Stimulated activated naive B cell treated with anti-CD40 and anti-IgM and Interleukin-4, amounts not matched to agents 10 μg/mL and 1 μg/mL and 100 μg/mL, for 72 hours (primary cell): Measurements from ENCODE around the gene PSMF1.
A peak's percentile ranks its signal among the peaks of the same experiment; 100 is the strongest.
"Not testable (repeated sequence)": the region's sequence is repeated elsewhere in the genome, so short reads cannot be mapped to it uniquely, and the experiment has no call there.

ENCODE experiments used
- ATAC-seq, 2 donors: fragments of 150-1000 bp; cut with Tn5 transposase; replicated peaks; 2 replicates each; pipeline ENCODE4 v1.10.0; 2021; ENCODE audit warnings: moderate library complexity in 1 of 2
- DNase-seq: peaks from one replicate; pipeline ENCODE4 v3.0.0; 2021
- H3K27ac Mint-ChIP-seq: one replicate; pipeline ENCODE4 v1.8.0; 2022; ENCODE audit warnings: mild to moderate bottlenecking, mixed read lengths
- H3K27me3 Mint-ChIP-seq, 2 donors: one replicate each; pipeline ENCODE4 v1.8.0; 2022; ENCODE audit warnings: mixed read lengths in 2 of 2
- H3K36me3 Mint-ChIP-seq, 2 donors: one replicate each; pipeline ENCODE4 v1.8.0; 2022; ENCODE audit warnings: mixed read lengths in 2 of 2, mild to moderate bottlenecking in 1 of 2
- H3K4me1 Mint-ChIP-seq, 2 donors: one replicate each; pipeline ENCODE4 v1.8.0; 2022; ENCODE audit warnings: mixed read lengths in 2 of 2, mild to moderate bottlenecking in 1 of 2
- H3K4me3 Mint-ChIP-seq, 2 donors: one replicate each; pipeline ENCODE4 v1.8.0; 2022; ENCODE audit warnings: mild to moderate bottlenecking in 2 of 2, mixed read lengths in 2 of 2, moderate library complexity in 1 of 2
- H3K9me3 Mint-ChIP-seq, 2 donors: one replicate each; pipeline ENCODE4 v1.8.0; 2022; ENCODE audit warnings: mixed read lengths in 2 of 2, mild to moderate bottlenecking in 1 of 2

The PSMF1 gene

DNA sequence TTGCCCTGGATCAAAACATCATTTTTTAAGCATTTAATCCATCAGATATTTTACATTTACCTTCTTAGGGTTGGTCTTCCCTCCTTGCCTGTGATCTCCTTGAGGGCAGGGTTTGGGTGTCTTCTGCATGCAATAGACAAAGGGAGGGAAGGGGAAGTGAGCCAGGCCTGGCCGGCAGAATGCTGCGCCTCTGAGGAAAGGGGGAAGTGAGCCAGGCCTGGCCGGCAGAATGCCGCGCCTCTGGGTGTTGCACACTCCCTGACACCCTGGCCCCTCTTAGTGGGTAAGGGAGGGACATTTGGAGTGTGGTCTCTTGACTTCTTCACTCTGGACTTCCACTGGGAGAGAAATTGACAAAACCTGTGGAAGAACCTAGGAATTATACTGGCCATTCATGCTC is 12.4 kb downstream of the PSMF1 start:
- DNase-seq (peak; percentile 24), ATAC-seq (peak; percentile 97 to 100)
- H3K27me3 Mint-ChIP-seq: no peaks in the 10 kb centered on the region
- H3K4me1 Mint-ChIP-seq: peaks cover 29 to 30% of the 10 kb centered on the region in 2 donors
- no peaks in the 10 kb centered on the region for H3K9me3 Mint-ChIP-seq
- peak overlapping the region; percentile 8 to 51 for H3K4me3 Mint-ChIP-seq
- H3K36me3 Mint-ChIP-seq: peaks cover 57 to 79% of the 10 kb centered on the region in 2 donors
- peak overlapping the region; percentile 15 for H3K27ac Mint-ChIP-seq

- Mint-ChIP-seq H3K9me3 (no peaks in the 10 kb centered on the region), H3K4me1 (peaks cover 28 to 30% of the 10 kb centered on the region in 2 donors), H3K27me3 (no peaks in the 10 kb centered on the region), H3K4me3 (peak overlapping the region; percentile 8 to 51), H3K36me3 (peaks cover 57 to 78% of the 10 kb centered on the region in 2 donors), H3K27ac (peak overlapping the region; percentile 15)
- no peak for ATAC-seq
- DNase-seq: no peak
Measured at GRCh38 chr20:1131354-1131753, 13.0 kb downstream of the PSMF1 start.

DNA sequence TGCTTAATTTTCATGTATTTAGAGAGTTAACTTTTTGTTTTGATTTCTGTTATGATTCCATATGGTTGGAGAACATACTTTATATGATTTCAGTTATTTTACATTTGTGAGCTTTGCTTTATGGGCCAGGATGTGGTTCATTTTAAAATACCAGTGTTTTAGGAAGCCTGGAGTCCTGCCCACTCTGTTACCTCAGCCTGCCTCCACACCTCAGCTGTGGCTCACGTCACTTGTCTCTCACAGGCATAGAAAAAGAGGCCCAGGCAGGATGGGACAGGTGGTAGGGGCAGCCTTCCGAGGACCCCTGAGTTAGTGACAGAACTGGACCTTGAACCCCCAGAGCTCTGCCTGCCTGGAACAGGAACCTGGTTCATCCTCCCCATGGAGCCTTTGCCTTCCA is 16.0 kb downstream of the PSMF1 start:
- Mint-ChIP-seq H3K36me3 (peaks cover 56 to 81% of the 10 kb centered on the region in 2 donors), H3K4me3 (no peak overlapping the region), H3K9me3 (no peaks in the 10 kb centered on the region), H3K27ac (no peak overlapping the region), H3K4me1 (peaks cover 26 to 30% of the 10 kb centered on the region in 2 donors), H3K27me3 (no peaks in the 10 kb centered on the region)
- ATAC-seq (no peak), DNase-seq (no peak)

- Mint-ChIP-seq H3K36me3 (peaks cover 54 to 79% of the 10 kb centered on the region in 2 donors), H3K9me3 (no peaks in the 10 kb centered on the region), H3K27ac (no peak overlapping the region), H3K27me3 (no peaks in the 10 kb centered on the region), H3K4me3 (no peak overlapping the region), H3K4me1 (peaks cover 25 to 29% of the 10 kb centered on the region in 2 donors)
- ATAC-seq (no peak), DNase-seq (no peak)
Measured at GRCh38 chr20:1134836-1135235, 16.4 kb downstream of the PSMF1 start.

GRCh38 chr20:1137236-1137635 is 18.8 kb downstream of the PSMF1 start:
- no peak for DNase-seq
- Mint-ChIP-seq H3K27ac (no peak overlapping the region), H3K4me1 (peaks cover 9 to 11% of the 10 kb centered on the region in 2 donors), H3K36me3 (peaks cover 49 to 74% of the 10 kb centered on the region in 2 donors), H3K9me3 (no peaks in the 10 kb centered on the region), H3K4me3 (no peak overlapping the region), H3K27me3 (no peaks in the 10 kb centered on the region)
- no peak for ATAC-seq

DNA sequence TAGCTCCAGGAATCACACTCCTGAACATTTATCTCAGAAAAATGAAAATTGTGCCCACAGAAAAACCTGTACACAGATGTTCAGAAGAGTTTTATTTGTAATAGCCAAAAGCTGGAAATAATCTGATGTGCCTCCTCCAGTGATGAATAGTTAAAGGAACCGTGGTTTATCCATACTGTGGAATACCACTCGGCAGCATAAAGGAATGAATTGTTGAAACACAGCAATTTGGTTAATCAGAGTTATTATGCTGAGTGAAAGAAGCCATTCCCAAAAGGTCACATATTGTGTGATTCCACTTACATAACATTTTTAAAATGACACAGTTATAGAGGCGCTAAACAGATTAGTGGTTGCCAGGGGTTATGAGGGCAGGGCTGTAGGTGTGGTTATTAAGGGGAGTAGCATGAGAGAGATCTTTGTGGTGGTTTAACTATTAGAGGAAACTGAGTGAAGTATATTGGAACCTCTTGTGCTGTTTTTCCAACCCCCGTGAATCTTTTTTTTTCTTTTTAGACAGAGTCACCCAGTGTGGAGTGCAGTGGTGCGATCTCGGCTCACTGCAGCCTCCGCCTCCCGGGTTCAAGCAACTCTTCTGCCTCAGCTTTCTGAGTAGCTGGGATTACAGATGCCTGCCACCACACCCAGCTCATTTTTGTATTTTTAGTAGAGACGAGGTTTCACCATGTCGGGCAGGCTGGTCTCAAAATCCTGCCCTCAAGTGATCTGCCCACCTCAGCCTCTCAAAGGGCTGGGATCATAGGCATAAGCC is 26.2 kb downstream of the PSMF1 start:
- no peak for ATAC-seq
- no peak for DNase-seq
- peaks cover 41 to 64% of the 10 kb centered on the region in 2 donors for H3K36me3 Mint-ChIP-seq
- no peaks in the 10 kb centered on the region for H3K27me3 Mint-ChIP-seq
- H3K4me3 Mint-ChIP-seq: no peak overlapping the region
- H3K27ac Mint-ChIP-seq: peak overlapping the region; percentile 76
- H3K4me1 Mint-ChIP-seq: peaks cover 11 to 13% of the 10 kb centered on the region in 2 donors
- H3K9me3 Mint-ChIP-seq: no peaks in the 10 kb centered on the region

DNA sequence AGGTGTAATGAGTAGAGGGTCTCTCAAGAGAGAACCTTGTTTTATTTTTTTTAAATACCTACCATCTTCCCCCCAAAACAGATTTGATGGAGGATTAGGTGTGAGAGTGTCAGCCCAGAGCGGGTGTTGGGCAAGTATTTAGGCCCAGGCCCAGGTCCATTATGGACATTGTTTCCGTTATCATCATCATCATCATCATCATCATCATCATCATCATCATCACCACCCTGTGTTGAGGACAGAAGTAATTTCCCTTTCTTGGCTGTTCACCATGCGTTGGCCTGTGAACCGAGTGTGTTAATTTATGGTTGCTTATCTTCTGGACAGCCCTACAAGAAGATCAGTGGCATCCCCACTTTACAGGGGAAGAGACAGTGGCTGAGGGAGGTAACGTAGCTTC is 28.6 kb downstream of the PSMF1 start:
- Mint-ChIP-seq H3K4me1 (peaks cover 11 to 13% of the 10 kb centered on the region in 2 donors), H3K36me3 (peaks cover 36 to 61% of the 10 kb centered on the region in 2 donors), H3K27ac (no peak overlapping the region), H3K9me3 (no peaks in the 10 kb centered on the region), H3K4me3 (no peak overlapping the region), H3K27me3 (no peaks in the 10 kb centered on the region)
- DNase-seq: no peak
- no peak for ATAC-seq

DNA sequence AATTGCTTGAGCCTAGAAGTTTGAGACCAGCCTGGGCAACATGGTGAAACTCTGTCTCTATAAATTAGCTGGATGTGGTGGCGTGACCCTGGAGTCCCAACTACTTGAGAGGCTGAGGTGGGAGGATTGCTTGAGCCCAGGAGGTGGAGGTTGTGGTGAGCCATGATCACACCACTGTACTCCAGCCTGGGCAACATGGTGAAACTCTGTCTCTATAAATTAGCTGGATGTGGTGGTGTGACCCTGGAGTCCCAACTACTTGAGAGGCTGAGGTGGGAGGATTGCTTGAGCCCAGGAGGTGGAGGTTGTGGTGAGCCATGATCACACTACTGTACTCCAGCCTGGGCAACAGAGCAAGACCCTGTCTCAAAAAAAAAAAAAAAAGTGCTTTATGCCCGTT is 31.4 kb downstream of the PSMF1 start:
- Mint-ChIP-seq H3K36me3 (peaks cover 40 to 66% of the 10 kb centered on the region in 2 donors), H3K4me1 (peaks cover 5 to 11% of the 10 kb centered on the region in 2 donors)
- H3K27ac Mint-ChIP-seq, H3K9me3 Mint-ChIP-seq, ATAC-seq, H3K4me3 Mint-ChIP-seq, H3K27me3 Mint-ChIP-seq, DNase-seq: not testable (repeated sequence)

- H3K27ac Mint-ChIP-seq: no peak overlapping the region
- ATAC-seq: no peak
- H3K27me3 Mint-ChIP-seq: no peaks in the 10 kb centered on the region
- H3K9me3 Mint-ChIP-seq: no peaks in the 10 kb centered on the region
- no peak for DNase-seq
- H3K4me1 Mint-ChIP-seq: peaks cover 5 to 11% of the 10 kb centered on the region in 2 donors
- no peak overlapping the region for H3K4me3 Mint-ChIP-seq
- H3K36me3 Mint-ChIP-seq: peaks cover 44 to 70% of the 10 kb centered on the region in 2 donors
Measured at GRCh38 chr20:1150218-1150617, 31.8 kb downstream of the PSMF1 start.

DNA sequence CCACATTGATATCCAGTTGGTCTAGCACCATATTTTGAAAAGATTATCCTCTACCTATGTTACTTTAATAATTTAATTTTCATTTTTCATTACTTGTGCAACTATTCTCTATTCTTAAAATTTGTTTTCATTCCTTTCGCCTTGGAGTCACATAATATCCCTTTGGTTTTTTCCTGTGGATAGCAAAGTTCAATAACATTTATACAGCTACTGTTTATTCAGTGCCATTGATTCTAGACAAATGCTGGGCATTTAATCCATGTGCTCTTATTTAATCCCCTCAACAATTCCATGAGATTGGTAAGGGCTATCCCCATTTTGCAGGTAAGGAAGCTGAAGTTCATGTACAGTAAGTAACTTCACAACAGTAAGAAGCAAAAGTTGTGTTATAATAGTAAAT is 32.6 kb downstream of the PSMF1 start:
- Mint-ChIP-seq H3K4me3 (no peak overlapping the region), H3K27me3 (no peaks in the 10 kb centered on the region), H3K4me1 (peaks cover 3 to 9% of the 10 kb centered on the region in 2 donors), H3K27ac (no peak overlapping the region), H3K9me3 (peaks cover 0 to under 1% of the 10 kb centered on the region in 2 donors), H3K36me3 (peaks cover 49 to 75% of the 10 kb centered on the region in 2 donors)
- DNase-seq (no peak), ATAC-seq (no peak)

GRCh38 chr20:1154226-1154625 is 35.8 kb downstream of the PSMF1 start:
- ATAC-seq: no peak
- H3K27me3 Mint-ChIP-seq: no peaks in the 10 kb centered on the region
- no peak overlapping the region for H3K27ac Mint-ChIP-seq
- peaks cover 48 to 70% of the 10 kb centered on the region in 2 donors for H3K36me3 Mint-ChIP-seq
- no peak for DNase-seq
- H3K4me3 Mint-ChIP-seq: no peak overlapping the region
- no peaks in the 10 kb centered on the region for H3K4me1 Mint-ChIP-seq
- peaks cover 0 to 2% of the 10 kb centered on the region in 2 donors for H3K9me3 Mint-ChIP-seq

DNA sequence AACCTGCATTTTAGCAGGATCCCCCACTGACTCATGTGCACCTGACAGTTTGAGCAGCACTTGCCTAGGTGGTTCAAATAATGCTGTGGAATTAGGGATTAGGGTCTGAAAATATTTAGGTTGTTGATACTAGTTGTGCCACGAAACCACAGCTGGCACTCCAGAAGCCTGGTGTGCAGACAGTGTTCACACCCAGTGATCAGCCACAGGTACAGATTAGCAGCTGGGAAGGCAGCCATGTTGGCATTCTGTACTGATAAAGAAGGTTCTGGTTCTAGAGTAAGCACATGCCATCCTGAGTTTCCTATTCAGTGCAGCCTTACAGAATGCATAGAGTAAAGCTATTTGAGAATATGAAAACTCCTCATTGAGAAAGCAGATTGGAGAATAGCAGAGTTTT is 36.3 kb downstream of the PSMF1 start:
- no peak for DNase-seq
- peaks cover 0 to 2% of the 10 kb centered on the region in 2 donors for H3K9me3 Mint-ChIP-seq
- no peak overlapping the region for H3K27ac Mint-ChIP-seq
- no peaks in the 10 kb centered on the region for H3K27me3 Mint-ChIP-seq
- no peak overlapping the region for H3K4me3 Mint-ChIP-seq
- ATAC-seq: no peak
- no peaks in the 10 kb centered on the region for H3K4me1 Mint-ChIP-seq
- peaks cover 49 to 69% of the 10 kb centered on the region in 2 donors for H3K36me3 Mint-ChIP-seq

GRCh38 chr20:1155342-1155741 is 36.9 kb downstream of the PSMF1 start:
- no peaks in the 10 kb centered on the region for H3K27me3 Mint-ChIP-seq
- DNase-seq (no peak), ATAC-seq (no peak)
- no peak overlapping the region for H3K27ac Mint-ChIP-seq
- H3K36me3 Mint-ChIP-seq: peaks cover 47 to 72% of the 10 kb centered on the region in 2 donors
- peaks cover 0 to 2% of the 10 kb centered on the region in 2 donors for H3K9me3 Mint-ChIP-seq
- no peak overlapping the region for H3K4me3 Mint-ChIP-seq
- no peaks in the 10 kb centered on the region for H3K4me1 Mint-ChIP-seq

DNA sequence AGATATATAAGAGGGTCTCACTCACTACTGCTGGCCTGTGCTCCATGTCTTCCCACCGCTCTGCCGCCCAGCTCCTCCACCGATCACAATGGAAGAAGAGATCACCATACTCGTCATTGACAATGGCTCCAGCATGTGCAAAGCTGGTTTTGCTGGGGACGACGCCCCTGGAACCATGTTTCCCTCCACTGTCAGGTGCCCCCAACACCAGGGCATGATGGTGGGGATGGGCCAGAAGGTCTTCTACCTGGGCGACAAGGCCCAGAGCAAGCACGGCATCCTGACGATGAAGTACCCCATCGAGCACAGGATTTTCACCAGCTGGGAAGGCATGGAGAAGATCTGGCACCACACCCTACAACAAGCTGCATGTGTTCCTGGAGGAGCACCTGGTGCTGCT is 42.1 kb downstream of the PSMF1 start:
- ATAC-seq (no peak), DNase-seq (no peak)
- Mint-ChIP-seq H3K9me3 (peaks cover 0 to 2% of the 10 kb centered on the region in 2 donors), H3K4me3 (no peak overlapping the region), H3K36me3 (peaks cover 48 to 68% of the 10 kb centered on the region in 2 donors), H3K27ac (peak overlapping the region; percentile 3), H3K27me3 (no peaks in the 10 kb centered on the region), H3K4me1 (peaks cover 0 to 2% of the 10 kb centered on the region in 2 donors)

DNA sequence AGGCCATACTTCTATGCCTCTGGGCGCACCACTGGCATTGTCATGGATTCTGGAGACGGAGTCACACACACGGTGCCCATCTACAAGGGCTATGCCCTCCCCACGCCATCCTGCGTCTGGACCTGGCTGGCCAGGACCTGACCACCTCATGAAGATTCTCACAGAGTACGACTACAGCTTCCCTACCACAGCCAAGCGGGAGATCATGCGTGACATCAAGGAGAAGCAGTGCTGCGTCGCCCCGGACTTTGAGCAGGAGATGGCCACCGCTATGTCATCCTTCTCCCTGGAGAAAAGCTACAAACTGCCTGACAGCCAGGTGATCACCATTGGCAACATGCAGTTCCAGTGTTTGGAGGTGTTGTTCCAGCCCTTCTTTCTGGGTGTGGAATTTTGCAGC is 42.6 kb downstream of the PSMF1 start:
- no peaks in the 10 kb centered on the region for H3K27me3 Mint-ChIP-seq
- ATAC-seq: no peak
- peaks cover 0 to 2% of the 10 kb centered on the region in 2 donors for H3K4me1 Mint-ChIP-seq

More for the DNA sequence above, 42.6 kb downstream of the PSMF1 start:
- peaks cover 0 to 2% of the 10 kb centered on the region in 2 donors for H3K9me3 Mint-ChIP-seq
- H3K36me3 Mint-ChIP-seq: peaks cover 47 to 68% of the 10 kb centered on the region in 2 donors
- no peak overlapping the region for H3K4me3 Mint-ChIP-seq
- no peak overlapping the region for H3K27ac Mint-ChIP-seq
- DNase-seq: no peak
